Medulla oblongata (tissue), 1 donor: ENCODE measurements around the gene DNAJC25.

Source experiments
- DNase-seq: peaks from one replicate; pipeline ENCODE4 v3.0.0-alpha.2; 2015; ENCODE audit errors: extremely low spot score

Gene DNAJC25

DNA sequence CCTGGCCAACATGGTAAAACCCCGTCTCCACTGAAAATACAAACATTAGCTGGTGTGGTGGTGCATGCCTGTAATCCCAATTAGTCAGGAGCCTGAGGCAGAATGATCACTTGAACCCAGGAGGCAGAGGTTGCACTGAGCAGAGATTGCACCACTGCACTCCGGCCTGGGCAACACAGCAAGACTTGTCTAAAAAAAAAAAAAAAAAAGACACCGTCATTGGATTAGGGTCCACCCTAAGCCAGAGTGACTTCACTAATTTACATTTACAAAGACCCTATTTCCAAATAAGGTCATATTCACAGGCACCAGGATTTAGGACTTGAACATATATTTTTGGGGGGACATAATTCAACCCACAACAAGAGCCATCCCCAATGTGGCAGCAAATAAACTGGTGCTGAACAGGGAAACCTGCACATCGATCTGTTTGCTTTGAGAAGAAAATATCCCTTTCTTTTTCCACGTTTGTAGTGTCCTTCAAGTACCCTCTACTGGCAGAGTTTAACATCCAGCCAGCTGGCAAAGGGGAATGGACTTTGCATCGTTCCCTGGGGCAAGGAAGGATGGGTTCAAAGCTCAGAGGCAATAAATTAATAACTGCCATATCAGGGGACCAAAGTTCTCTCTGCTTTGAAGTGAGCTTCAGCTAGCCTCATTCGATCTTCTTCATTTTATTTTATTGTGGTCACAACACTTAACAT, 3.7 kb upstream of the DNAJC25 start:
- no peak for DNase-seq

DNA sequence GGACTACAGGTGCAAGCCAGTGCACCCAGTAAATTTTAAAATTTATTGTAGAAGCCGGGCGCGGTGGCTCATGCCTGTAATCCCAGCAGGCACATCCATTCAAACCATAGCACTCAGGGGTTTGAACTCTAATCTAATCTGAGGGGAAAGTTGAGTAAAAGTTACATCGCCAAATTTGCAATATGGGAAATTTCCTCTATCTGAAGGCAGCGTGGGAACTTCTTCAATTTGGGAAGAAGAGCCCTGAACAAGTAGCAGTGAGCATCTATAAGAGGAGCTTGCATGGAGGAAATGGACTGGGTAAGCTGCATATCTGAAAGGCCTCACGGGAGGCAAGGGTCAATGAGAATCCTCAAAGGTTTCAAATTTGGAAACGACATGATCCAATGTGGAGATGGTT, 2.7 kb upstream of the DNAJC25 start:
- DNase-seq: no peak

DNA sequence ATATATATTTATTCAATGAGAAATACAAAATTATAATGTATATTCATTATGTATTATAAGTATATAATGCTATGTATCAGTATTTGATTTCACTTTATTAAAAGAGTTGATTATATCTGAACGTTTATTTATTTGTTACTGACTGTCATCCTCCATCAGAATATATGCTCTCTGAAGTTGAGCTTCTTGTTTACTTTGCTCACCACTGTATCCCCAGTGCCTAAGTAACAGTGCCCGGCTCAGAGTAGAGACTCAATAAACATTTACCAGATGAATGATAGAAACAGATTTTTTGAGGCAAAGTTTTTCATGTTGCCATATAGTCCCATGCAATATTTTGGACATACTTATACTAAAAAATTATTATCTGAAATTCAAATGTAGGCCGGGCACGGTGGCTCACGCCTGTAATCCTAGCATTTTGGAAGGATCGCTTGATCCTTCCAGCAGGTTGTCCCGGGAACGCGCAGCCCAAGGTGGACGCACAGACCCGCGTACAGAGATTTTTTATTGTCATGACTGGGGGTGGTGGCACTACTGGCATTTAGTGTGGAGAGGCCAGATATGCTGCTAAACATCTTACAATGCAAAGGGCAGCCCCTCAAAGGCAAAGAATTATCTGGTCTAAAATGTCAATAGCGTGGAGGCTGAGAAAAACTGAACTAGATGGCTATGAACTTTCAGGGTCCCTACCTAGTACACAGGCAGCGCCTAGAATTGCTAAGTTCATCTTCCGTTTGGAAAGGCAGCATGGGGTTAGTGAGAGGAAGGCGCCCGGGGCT, 761 bp upstream of the DNAJC25 start:
- DNase-seq: no peak

DNA sequence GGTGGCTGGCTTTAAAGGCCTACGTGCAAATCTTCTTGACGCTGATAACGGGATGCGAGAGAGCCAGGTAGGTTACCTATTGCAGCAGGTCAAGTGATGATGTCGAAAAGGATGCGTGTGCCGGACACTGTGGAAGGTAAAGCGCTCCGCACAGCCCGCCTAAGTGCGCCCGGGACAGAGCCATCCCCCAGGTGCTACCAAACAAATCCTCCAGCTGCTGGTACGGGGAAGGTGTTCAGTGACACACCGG, 245 bp upstream of the DNAJC25 start:
- DNase-seq: no peak

DNA sequence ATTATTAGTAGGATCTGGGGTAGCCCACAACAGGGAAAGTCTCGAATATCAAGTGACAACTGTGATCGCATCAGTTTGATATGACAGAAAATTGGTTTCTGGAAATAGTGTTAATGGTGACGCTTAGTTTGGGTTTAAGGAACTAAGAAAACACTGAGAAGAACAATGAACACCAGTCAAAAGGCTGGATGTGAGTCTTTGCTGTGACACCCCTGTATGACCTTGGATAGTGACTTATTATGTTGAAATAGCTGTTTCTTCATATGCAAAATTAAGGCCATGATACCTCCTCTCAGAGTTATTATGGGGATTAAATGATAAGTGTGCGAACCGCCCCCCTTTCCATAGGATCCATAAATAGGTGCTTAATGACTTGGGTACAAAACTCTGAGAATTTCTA, 926 bp downstream of the DNAJC25 start:
- DNase-seq: no peak

DNA sequence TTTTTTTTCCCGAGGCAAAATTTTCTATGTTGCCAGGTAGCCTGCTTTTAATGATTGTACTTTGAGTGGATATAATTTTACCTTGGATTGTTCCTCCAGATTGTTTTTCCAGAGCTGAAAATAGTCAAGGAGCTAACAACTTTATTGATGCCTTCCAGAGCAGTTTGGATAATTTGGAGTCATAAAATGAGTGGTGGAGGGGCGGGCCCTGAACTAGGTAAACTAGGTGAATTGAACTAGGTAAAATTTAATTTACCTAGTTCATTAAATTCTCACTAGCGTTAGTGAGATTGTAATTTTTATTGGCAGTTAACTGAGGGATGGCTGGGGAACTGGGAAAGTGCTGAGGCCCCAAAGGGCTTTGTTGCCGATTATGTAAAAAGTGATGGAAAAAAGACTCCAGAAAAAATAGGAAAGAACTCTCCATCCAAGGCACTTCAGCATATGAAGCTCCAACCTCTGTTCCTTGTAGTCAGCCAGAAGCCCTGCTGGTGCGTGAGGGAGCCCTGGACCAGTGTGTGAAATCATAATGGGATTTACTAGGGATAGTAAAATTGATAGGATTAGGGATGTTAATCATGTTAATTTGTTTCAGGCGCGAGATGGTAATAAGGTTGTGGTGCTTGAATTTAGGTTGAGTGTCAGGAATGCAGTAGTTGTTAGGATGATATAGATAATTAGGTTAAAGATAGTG, 1.7 kb downstream of the DNAJC25 start:
- no peak for DNase-seq

DNA sequence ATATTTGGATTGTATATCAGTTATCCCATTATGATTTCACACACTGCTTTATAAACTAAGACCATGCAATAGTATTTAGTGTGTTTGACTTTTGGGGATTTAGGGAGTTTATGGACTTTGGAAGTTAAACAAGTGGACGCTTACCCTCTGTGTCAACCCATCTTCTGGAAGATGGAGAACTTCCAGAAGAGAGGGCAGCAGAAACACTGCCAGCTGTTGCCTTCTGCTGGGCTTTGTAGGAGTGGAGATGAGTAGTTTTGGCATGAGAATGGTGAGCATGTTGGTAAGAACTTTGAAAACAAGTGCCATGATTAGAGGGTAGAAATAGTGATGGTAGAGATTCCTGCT, 2.2 kb downstream of the DNAJC25 start:
- DNase-seq: no peak

DNA sequence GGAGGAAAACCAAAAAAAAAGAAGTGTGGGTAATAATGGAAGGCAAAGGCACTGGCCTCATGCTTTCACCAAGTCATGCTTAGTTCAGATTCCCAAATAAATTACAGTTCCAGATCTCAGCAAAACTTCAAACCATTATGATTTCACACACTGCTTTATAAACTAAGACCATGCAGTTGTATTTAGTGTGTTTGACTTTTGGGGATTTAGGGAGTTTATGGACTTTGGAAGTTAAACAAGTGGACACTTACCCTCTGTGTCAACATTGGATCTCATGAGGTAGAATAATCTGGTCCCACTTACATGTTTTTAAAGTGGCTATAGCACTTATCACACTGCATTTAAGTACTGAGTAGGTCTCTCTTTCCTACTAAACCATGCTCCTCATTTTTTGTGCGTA, 3.7 kb downstream of the DNAJC25 start:
- no peak for DNase-seq

DNA sequence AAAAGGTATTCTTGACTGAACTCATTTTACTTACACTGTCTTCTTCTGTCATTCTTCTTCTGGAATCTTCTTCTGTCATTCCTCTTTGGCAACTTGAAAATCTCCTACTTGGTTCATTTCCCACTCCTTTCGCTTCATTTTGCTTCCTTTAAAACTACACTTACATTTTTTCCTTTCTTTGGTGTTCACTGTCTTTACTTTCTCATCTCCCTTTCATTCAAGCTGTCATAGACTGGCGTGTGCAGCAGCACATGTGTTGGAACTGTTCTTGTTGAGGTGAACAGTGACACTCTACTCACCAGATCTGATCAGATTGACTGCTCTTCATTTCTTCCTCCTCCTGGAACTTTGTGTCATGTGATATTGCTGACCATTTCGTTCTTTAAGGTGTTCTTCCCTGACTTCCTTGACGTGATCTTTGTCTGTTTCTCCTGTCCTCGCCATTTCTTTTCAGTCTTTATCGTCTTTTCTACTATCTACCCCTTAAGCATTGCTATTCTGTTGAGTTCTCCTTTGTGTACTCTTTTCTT, 6.4 kb downstream of the DNAJC25 start:
- DNase-seq: no peak

DNA sequence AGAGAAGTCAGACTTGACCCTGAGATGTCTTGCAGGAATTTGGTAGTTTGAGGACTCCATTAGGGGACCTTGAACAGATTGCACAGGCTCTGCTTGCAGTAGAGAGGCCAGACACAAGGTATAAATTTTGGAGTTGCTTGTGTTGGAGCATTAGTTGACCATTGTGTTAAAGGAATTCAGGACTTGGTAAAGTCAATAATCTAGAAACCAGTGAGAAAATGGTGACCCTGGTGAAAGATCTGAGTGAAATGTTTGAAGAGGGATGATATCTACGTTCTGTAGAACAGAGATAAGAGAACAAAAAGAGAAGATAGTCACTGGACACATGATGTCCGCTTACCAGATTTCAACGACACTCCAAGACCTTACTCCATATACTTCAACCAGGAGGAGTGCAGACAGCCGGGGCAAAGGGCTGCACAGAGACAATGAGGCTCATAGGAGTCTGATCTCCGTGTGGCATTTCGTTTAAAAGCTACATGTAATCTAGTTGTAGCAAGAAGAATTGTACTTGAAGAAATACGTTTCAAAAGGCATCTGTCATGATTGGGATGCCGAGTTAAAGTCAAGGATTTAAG, 13.2 kb downstream of the DNAJC25 start:
- DNase-seq: no peak

DNA sequence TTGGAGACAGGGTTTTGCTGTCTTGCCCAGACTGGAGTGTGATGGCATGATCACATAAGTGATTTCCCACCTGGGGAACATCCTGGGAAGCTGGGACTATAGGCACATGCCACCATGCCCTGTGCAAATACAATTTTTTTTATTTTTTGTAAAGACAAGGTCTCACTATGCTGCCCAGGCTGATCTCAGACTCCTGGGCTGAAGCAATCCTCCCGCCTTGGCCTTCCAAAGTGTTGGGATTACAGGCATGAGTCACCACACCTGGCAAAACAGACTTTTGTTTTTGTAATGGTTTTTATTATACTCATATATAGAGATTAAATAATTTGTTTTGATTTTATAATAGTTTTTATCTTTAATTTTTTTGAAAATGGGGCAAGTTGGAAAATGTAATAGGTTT, 14.7 kb downstream of the DNAJC25 start:
- DNase-seq: no peak

DNA sequence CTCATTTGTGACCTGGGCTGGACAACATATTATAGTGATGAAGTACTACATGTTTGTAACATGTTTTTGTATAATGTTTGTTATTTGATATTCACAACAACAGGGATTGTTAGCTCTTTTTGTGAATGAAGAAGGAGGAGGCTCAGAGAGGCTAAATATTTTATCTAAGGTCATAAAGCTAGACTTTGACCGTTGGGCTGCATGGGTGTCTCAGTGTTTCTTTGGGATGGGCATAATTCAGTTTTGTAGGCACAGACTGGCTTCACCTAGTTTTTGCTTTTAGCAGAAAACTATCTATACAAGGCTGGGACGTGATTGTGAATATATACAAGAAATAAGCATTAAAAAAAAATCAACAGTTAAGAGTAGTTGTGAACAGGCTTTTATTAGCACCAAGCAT, 15.3 kb downstream of the DNAJC25 start:
- DNase-seq: no peak

DNA sequence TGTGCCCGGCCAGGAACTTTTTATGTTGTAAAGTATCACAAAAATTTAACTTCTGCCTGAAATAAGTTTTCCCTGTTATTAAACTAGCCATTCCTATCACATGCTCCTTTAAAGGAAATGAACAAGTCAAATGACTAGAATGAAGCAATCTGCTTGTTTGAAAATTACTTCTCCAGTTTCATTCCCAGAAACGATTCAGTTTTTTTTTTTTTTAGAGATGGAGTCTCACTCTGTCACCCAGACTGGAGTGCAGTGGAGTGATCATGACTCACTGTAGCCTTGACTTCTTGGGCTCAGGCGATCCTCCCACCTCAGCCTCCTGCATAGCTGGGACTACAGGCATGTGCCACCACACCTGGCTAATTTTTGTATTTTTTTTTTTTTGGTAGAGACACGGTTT, 16.9 kb downstream of the DNAJC25 start:
- no peak for DNase-seq

DNA sequence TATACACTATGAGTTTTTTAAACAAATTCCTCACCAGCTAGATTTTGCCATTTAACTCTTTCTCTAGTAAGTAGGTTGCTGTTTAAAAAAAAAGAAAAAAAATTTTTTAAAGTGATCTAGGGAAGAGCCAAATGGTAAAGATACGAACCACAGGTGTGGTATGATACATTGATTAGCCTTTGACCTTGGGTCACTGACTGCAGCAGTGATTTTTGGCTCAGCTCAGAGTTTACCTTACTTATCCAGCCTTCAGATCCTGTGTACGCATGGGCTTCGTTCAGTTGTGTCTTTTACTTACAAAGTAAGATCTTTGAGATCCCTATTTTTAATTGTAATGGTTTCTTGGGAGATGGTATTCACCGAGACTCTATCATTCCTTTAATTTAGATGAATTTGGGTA, 17.9 kb downstream of the DNAJC25 start:
- DNase-seq: no peak

DNA sequence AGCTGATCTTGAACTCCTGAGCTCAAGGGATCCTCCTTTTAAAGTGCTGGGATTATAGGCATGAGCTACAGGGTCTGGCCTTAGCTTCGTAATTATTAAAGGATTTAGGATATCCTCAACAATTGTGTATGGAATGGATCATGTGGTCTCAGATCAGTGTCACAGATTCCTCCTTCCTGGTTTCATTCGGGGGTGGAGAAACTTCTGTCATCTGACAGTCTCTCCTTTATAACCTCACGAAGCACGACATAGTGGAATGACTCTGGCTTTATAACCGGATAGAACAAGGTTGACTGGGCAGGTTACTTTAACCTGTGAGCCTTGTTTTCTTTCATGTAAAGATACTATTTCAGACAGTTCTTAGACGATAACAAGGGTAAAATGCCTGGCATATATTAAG, 25.9 kb downstream of the DNAJC25 start:
- DNase-seq: no peak

DNA sequence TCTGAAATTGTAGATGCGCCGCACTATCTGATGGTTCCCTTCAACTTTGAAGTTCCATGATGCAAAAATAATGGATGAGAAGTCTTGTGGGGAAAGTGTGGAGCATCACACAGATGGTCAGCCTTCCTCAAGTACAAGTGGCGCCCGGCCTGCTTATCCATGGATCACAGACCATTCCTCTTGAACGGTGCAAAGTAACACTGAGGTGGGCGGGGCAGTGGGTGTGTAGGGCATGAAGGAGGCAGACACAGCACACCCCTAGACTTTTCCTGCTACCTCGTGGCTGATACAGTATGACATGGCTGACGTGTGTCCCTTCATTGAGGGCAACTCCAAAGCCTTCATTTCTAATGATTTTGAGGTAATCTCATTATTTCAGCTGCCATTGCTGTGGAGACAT, 27.8 kb downstream of the DNAJC25 start:
- no peak for DNase-seq

DNA sequence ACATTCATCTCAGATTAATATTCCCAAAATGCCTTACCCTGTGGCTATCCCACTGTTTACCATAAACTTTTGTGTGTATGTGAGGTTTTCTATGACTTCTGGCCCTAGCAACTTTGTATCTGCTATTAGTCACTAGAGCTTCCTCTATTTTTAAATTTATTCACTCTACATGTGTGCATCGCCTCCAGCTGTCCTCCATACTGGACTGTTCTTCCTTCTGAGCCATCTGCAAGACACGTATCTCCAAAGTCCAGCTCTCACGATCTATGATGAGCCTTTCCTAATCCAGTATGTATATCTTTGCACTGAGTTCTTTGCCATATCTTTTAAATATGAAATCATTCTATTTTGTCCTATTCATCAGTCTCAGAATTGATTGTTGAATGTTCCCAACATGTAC, 28.6 kb downstream of the DNAJC25 start:
- DNase-seq: no peak

DNA sequence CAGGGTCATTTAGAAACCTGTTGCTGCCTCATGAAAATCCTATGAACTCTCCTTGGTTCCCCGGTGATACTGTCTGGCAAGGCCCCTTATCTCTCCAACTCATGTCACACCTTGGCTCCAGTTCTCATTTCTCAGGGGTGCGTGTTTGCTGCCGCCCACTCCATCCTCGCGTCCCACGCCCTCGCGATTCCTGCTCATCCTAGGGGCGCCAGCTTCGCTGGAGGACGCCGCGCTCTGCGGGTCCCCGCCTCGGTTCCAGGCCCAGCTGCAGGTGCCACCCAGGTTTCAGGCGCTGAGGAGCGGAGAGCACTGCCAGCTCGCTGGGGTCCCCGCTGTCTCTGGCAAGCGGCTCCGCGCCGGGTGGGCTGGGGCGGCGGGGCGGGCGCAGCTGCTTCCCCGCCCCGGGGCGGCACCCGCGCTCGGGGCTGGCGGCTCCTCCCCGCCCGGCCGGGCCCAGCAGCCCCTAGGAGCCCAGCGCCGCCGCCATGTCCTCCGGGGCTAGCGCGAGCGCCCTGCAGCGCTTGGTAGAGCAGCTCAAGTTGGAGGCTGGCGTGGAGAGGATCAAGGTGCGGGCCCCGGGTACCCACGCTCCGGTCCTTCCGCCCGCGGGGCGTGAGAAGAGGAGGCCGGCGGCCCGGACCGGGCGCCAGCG, 30.1 kb downstream of the DNAJC25 start, which contains the start of gene GNG10:
Gene GNG10, plus strand, starts transcription at position 456 of the 652 bp plus-strand sequence. Its CDS starts 30 bp downstream, at position 486.
- DNase-seq: peak; percentile 58

DNA sequence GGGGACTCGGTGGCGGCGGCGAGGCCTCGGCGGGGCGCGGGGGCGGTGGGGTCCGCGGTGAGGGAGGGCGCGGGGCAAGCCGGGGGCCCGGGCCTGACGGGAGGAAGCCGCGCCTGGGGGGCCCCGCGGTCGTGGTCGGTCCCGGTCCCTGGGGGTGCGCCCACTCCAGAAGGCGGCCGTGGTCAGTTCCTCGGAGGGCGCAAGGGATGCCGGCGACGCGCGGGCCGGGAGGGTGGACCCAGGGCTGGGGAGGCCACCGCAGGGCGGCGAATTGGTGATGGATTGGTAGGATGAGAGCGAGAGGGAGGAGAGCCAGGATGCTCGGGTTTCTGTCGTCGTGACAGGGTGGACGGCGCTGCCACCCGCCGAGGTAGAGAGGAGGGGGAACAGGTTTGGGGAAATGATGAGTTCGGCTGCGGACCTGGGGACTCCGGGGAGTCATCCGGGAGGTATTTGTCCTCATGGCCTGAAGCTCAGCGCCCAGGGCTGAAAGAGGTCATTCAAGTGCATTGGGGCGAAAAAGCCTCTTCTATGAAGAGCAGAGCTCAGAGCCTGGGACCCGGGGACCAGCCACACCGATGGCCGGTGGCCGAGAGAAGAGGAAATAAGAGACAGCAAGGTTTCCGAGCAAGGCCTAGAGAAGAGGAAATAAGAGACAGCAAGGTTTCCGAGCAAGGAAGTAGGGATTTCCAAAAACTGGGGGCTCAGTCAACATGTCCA, 30.8 kb downstream of the DNAJC25 start:
- peak; percentile 45 for DNase-seq

DNA sequence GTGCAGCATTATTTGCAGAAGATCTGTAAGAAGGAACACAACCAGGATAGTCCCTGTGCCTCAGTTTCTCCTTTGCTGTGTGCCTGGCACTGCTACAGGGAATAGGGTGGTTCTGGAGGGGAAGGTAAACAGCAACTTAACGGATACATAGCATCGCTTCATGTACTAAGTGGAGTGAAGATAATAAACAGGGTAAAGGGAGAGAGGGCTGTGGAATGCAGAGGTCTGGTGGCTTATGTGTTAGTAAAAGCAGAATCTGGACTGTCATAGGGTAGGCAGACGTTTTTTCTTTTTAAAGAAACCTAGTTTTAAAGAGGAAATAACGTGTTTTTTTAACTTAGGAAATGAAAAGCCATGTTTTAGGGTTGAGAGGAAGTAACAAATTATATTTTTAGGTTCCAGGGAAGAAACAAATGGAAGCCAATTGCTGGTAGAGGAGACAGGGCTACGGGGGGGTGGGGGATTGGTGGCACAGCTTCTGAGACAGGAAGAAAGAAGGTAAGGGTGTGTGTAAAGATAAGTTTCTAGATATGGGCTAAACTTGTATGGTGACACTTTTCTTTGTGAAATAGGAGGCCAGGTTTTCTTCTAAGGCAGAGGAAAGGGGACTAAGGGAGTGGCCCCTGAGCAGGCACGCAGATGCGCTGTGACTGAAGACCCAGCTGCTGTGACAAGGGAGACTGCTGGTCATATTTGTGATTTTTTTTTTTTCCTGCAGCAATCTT, 31.6 kb downstream of the DNAJC25 start:
- DNase-seq: no peak
